Thyroid gland (tissue), 4 donors: ENCODE measurements around the gene FXYD2.

Source experiments
- CTCF ChIP-seq, 6 experiments: fragments of 200-600 bp in 3 of 6; fragments of 450-650 bp in 3 of 6; sonication (generic) in 3 of 6; IDR thresholded peaks; one replicate each; pipeline ENCODE4 v1.5.1; 2016 to 2019; ENCODE audit warnings: antibody characterized with exemption in 6 of 6, mild to moderate bottlenecking in 2 of 6, inconsistent platforms in 1 of 6, moderate library complexity in 1 of 6
- POLR2A ChIP-seq, 2 donors: fragments of 450-650 bp; IDR thresholded peaks; one replicate each; pipeline ENCODE4 v1.6.1; 2017; ENCODE audit warnings: antibody characterized with exemption in 2 of 2, mild to moderate bottlenecking in 2 of 2, moderate library complexity in 1 of 2

DNA sequence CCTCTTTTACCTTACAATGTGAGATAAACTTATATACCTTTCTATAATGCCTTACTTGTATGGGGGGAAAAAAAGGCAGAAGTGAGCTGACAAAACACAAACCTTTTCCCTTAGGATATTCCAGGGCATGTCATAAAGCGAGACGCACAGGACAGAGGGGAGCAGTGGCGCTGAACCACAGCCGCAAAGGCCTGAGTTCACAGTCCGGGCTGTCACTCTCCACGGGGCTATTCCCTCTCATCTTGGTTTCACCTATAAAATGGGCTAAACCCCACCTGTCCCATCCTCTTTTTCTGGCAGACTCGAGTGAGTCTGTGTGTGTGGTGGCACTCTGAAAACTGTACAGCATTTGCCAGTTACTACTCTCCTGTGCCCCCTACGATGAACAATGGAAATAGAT lies 14.4 kb upstream of the FXYD2 start:
- TF ChIP-seq CTCF (IDR thresholded peaks at IDR 0.05), result no peak
- TF ChIP-seq POLR2A (IDR thresholded peaks at IDR 0.05), result no peak
